Stomach (tissue), 4 donors: ENCODE results near the gene OR8H2.

Experiments
- EP300 ChIP-seq: sonication (generic); formaldehyde crosslinking; IDR thresholded peaks from one replicate; pipeline ENCODE4 v1.6.1; 2017; ENCODE audit warnings: antibody characterized with exemption
- POLR2A ChIP-seq, 4 donors: fragments of 450-650 bp; IDR thresholded peaks; one replicate each; pipeline ENCODE4 v1.6.1; 2016; ENCODE audit warnings: antibody characterized with exemption in 4 of 4, control low read depth in 2 of 4, mild to moderate bottlenecking in 1 of 4, moderate library complexity in 1 of 4
- POLR2AphosphoS5 ChIP-seq, 3 donors: sonication (generic); formaldehyde crosslinking; IDR thresholded peaks; one replicate each; pipeline ENCODE4 v1.6.1; 2016; ENCODE audit warnings: antibody characterized with exemption in 3 of 3
- TF ChIP-seq, protein P1 (sequence below), 7 experiments: fragments of 450-650 bp in 4 of 7; fragments of 200-600 bp in 3 of 7; sonication (generic) in 3 of 7; IDR thresholded peaks; one replicate each; pipeline ENCODE4 v1.5.1; 2016 to 2019; ENCODE audit warnings: antibody characterized with exemption in 7 of 7, control low read depth in 2 of 7, mild to moderate bottlenecking in 1 of 7

DNA sequence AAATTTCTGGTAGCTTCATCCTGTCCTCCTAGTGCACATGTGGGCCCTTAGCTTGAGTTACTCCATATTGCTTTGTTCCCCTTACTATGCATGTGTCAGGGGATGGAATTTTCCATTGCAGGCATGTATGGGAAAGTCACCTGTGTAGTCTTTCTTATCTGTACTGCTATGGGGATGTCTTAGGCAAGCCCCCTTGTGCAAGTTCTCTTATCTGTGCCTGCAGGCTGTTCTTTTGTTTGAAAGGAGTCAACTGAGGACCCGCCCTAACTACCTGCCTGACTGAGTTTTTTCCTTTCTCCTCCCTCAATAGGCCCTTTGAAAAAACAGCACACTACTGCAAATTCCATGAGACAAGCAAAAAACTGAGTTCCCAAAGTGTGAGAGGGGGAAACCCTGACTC is 47.9 kb downstream of the OR8H2 start:
- TF ChIP-seq, protein P1, sequence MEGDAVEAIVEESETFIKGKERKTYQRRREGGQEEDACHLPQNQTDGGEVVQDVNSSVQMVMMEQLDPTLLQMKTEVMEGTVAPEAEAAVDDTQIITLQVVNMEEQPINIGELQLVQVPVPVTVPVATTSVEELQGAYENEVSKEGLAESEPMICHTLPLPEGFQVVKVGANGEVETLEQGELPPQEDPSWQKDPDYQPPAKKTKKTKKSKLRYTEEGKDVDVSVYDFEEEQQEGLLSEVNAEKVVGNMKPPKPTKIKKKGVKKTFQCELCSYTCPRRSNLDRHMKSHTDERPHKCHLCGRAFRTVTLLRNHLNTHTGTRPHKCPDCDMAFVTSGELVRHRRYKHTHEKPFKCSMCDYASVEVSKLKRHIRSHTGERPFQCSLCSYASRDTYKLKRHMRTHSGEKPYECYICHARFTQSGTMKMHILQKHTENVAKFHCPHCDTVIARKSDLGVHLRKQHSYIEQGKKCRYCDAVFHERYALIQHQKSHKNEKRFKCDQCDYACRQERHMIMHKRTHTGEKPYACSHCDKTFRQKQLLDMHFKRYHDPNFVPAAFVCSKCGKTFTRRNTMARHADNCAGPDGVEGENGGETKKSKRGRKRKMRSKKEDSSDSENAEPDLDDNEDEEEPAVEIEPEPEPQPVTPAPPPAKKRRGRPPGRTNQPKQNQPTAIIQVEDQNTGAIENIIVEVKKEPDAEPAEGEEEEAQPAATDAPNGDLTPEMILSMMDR (IDR thresholded peaks at IDR 0.05) = no peak
- TF ChIP-seq POLR2AphosphoS5 (IDR thresholded peaks at IDR 0.05) (no peak), POLR2A (IDR thresholded peaks at IDR 0.05) (no peak), EP300 (no peak)
